Uterus (tissue), 4 donors: ENCODE measurements around the gene ZC3H4. TPM values are rescaled to one million over a fixed set of nuclear protein-coding genes. Genes with fewer than 3 reads are reported as not detected.

ENCODE experiments used
- DNase-seq, 2 donors: peaks; one replicate each; pipeline ENCODE4 v3.0.0-alpha.2; 2019 to 2020
- H3K27ac ChIP-seq, 2 donors: fragments of 200-600 bp; sonication (generic); 1 replicate in 1 of 2; 2 replicates in 1 of 2; pipeline ENCODE4 v1.5.1; 2016 to 2018
- H3K27me3 ChIP-seq, 2 donors: fragments of 200-600 bp; sonication (generic); one replicate each; pipeline ENCODE4 v1.5.1; 2018 to 2019; ENCODE audit warnings: control low read depth in 1 of 2
- H3K36me3 ChIP-seq, 2 donors: fragments of 200-600 bp; sonication (generic); one replicate each; pipeline ENCODE4 v1.5.1; 2019; ENCODE audit warnings: control low read depth in 1 of 2
- H3K4me1 ChIP-seq, 2 donors: fragments of 200-600 bp; sonication (generic); one replicate each; pipeline ENCODE4 v1.5.1; 2018 to 2019; ENCODE audit warnings: control low read depth in 1 of 2
- H3K4me3 ChIP-seq, 2 donors: fragments of 200-600 bp; sonication (generic); 1 replicate in 1 of 2; 2 replicates in 1 of 2; pipeline ENCODE4 v1.5.1; 2018 to 2019; ENCODE audit warnings: mild to moderate bottlenecking in 1 of 2
- H3K9me3 ChIP-seq, 2 donors: fragments of 200-600 bp; sonication (generic); one replicate each; pipeline ENCODE4 v1.5.1; 2019; ENCODE audit warnings: control low read depth in 1 of 2
- CTCF ChIP-seq, 4 experiments: fragments of 200-600 bp in 2 of 4; fragments of 450-650 bp in 2 of 4; sonication (generic) in 2 of 4; IDR thresholded peaks; one replicate each; pipeline ENCODE4 v1.5.1; 2016 to 2019; ENCODE audit warnings: antibody characterized with exemption in 4 of 4, mild to moderate bottlenecking in 2 of 4, moderate library complexity in 1 of 4
- POLR2A ChIP-seq, 2 donors: fragments of 450-650 bp; IDR thresholded peaks; one replicate each; pipeline ENCODE4 v1.6.1; 2016; ENCODE audit warnings: antibody characterized with exemption in 2 of 2, mild to moderate bottlenecking in 1 of 2, moderate library complexity in 1 of 2
- intact Hi-C: fragments of 100-400 bp; cut with DNase I; formaldehyde crosslinking; loops from one replicate; pipeline ENCODE4 v1.15.1; 2023; ENCODE audit warnings: low total_unique reads
- total RNA-seq, 4 donors: library from RNA; depleted of rRNA in 3 of 4; stranded (reverse); fragments of >200 nt in 3 of 4; gene quantifications; one replicate each; pipeline versions ENCODE4 v1.1.0 to v1.2.4, GENCODE V29; 2014 to 2023
- donor health status: DM: yes; HTN: yes; CAD: no.

Gene ZC3H4
- total RNA-seq, 4 donors from 2014 or later: 3.3 to 43.1 (median 18.3) TPM

GRCh38 chr19:47096100-47096704 is 17.4 kb downstream of the ZC3H4 start:
- intact Hi-C loops: no loop called here
- H3K4me3 ChIP-seq: no peak overlapping the region
- no peaks in the 10 kb centered on the region for H3K27me3 ChIP-seq
- H3K36me3 ChIP-seq: no peaks in the 10 kb centered on the region
- no peak for TF ChIP-seq CTCF (IDR thresholded peaks at IDR 0.05)
- no peak for TF ChIP-seq POLR2A (IDR thresholded peaks at IDR 0.05)
- no peak for DNase-seq
- no peaks in the 10 kb centered on the region for H3K9me3 ChIP-seq
- peak overlapping the region; percentile 56 to 61 for H3K27ac ChIP-seq
- H3K4me1 ChIP-seq: peaks cover 0 to 9% of the 10 kb centered on the region in 2 donors

GRCh38 chr19:47095476-47096099 is 18.0 kb downstream of the ZC3H4 start:
- TF ChIP-seq POLR2A (IDR thresholded peaks at IDR 0.05) (no peak), CTCF (IDR thresholded peaks at IDR 0.05) (no peak)
- H3K4me3 ChIP-seq: no peak overlapping the region
- peaks cover 0 to 9% of the 10 kb centered on the region in 2 donors for H3K4me1 ChIP-seq
- intact Hi-C loops: no loop called here
- H3K9me3 ChIP-seq: no peaks in the 10 kb centered on the region
- peak overlapping the region; percentile 56 to 61 for H3K27ac ChIP-seq
- H3K27me3 ChIP-seq: no peaks in the 10 kb centered on the region
- no peaks in the 10 kb centered on the region for H3K36me3 ChIP-seq
- no peak for DNase-seq

- no peaks in the 10 kb centered on the region for H3K27me3 ChIP-seq
- no peaks in the 10 kb centered on the region for H3K36me3 ChIP-seq
- no peak overlapping the region for H3K4me3 ChIP-seq
- DNase-seq: no peak
- TF ChIP-seq CTCF (IDR thresholded peaks at IDR 0.05) (no peak), POLR2A (IDR thresholded peaks at IDR 0.05) (no peak)
- intact Hi-C loops: no loop called here
- H3K4me1 ChIP-seq: peaks cover 0 to 9% of the 10 kb centered on the region in 2 donors
- peak overlapping the region; percentile 56 to 61 for H3K27ac ChIP-seq
- no peaks in the 10 kb centered on the region for H3K9me3 ChIP-seq
These were observed 18.8 kb downstream of the ZC3H4 start for GRCh38 chr19:47094557-47095475.

GRCh38 chr19:47093841-47094240 is 19.7 kb downstream of the ZC3H4 start:
- intact Hi-C loops: no loop called here
- TF ChIP-seq POLR2A (IDR thresholded peaks at IDR 0.05) (no peak), CTCF (IDR thresholded peaks at IDR 0.05) (no peak)
- no peaks in the 10 kb centered on the region for H3K36me3 ChIP-seq
- DNase-seq: no peak
- no peak overlapping the region for H3K27ac ChIP-seq
- no peak overlapping the region for H3K4me3 ChIP-seq
- no peaks in the 10 kb centered on the region for H3K9me3 ChIP-seq
- peaks cover 0 to 9% of the 10 kb centered on the region in 2 donors for H3K4me1 ChIP-seq
- no peaks in the 10 kb centered on the region for H3K27me3 ChIP-seq

GRCh38 chr19:47093254-47093653 is 20.3 kb downstream of the ZC3H4 start:
- Histone ChIP-seq H3K27ac (no peak overlapping the region), H3K9me3 (no peaks in the 10 kb centered on the region), H3K27me3 (no peaks in the 10 kb centered on the region), H3K36me3 (no peaks in the 10 kb centered on the region), H3K4me3 (no peak overlapping the region), H3K4me1 (peaks cover 0 to 8% of the 10 kb centered on the region in 2 donors)
- TF ChIP-seq CTCF (IDR thresholded peaks at IDR 0.05) (no peak), POLR2A (IDR thresholded peaks at IDR 0.05) (no peak)
- no peak for DNase-seq
- intact Hi-C loops: no loop called here
